Vagina (tissue), 2 donors: Measurements from ENCODE around the gene CUX1.

Experiments
- POLR2A ChIP-seq, 2 donors: fragments of 450-650 bp; IDR thresholded peaks; one replicate each; pipeline ENCODE4 v1.6.1; 2017; ENCODE audit warnings: antibody characterized with exemption in 2 of 2, mild to moderate bottlenecking in 2 of 2, moderate library complexity in 2 of 2
- TF ChIP-seq, protein P1 (sequence below), 3 experiments: fragments of 450-650 bp in 2 of 3; fragments of 200-600 bp in 1 of 3; sonication (generic) in 1 of 3; IDR thresholded peaks; one replicate each; pipeline ENCODE4 v1.5.1; 2017 to 2019; ENCODE audit warnings: antibody characterized with exemption in 3 of 3, mild to moderate bottlenecking in 2 of 3, moderate library complexity in 2 of 3

DNA sequence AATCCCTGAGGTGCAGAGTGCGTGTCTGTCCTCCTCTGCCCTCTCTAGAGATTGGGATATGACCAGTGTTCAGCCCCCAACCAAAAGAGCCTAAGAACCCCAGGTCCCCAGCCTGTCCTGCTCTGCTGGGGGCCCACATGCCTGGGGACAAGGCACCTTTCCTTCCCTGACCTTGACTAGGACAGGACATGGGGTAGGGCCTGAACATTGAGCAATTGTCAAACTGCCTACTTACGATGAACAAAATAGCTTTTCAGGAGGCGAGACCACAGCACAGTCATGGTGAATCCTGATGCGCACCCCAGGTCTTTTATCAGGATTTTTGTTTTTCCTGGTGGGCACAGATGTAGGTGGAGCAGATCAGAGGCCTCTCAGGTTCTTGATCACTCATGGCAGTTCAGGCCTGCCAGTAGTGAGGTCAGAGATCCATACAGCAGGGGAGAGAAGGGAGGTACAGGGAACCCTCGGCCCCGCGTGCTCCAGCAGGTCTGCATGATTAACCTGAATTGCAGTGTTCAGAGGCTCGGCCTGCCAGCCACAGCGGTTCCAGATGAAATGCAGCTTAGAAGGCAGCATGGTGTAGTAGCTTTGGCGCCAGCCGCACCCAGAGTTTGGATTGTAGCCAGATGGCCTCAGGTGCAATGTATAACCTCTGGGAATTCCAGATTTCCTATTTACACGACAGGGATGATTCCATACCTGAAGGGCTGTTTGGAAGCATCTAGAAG, 191.3 kb downstream of the CUX1 start:
- TF ChIP-seq, protein P1, sequence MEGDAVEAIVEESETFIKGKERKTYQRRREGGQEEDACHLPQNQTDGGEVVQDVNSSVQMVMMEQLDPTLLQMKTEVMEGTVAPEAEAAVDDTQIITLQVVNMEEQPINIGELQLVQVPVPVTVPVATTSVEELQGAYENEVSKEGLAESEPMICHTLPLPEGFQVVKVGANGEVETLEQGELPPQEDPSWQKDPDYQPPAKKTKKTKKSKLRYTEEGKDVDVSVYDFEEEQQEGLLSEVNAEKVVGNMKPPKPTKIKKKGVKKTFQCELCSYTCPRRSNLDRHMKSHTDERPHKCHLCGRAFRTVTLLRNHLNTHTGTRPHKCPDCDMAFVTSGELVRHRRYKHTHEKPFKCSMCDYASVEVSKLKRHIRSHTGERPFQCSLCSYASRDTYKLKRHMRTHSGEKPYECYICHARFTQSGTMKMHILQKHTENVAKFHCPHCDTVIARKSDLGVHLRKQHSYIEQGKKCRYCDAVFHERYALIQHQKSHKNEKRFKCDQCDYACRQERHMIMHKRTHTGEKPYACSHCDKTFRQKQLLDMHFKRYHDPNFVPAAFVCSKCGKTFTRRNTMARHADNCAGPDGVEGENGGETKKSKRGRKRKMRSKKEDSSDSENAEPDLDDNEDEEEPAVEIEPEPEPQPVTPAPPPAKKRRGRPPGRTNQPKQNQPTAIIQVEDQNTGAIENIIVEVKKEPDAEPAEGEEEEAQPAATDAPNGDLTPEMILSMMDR (IDR thresholded peaks at IDR 0.05): no peak
- TF ChIP-seq POLR2A (IDR thresholded peaks at IDR 0.05): no peak
